Measurements from ENCODE around the gene ARHGAP4. TPM values are rescaled to one million over a fixed set of nuclear protein-coding genes. Genes with fewer than 3 reads are reported as not detected.
A peak's percentile ranks its signal among the peaks of the same experiment; 100 is the strongest.

The ARHGAP4 gene
- total and polyA plus RNA-seq, 11 donors, result 6.8 to 55.8 (median 12.9) TPM

DNA sequence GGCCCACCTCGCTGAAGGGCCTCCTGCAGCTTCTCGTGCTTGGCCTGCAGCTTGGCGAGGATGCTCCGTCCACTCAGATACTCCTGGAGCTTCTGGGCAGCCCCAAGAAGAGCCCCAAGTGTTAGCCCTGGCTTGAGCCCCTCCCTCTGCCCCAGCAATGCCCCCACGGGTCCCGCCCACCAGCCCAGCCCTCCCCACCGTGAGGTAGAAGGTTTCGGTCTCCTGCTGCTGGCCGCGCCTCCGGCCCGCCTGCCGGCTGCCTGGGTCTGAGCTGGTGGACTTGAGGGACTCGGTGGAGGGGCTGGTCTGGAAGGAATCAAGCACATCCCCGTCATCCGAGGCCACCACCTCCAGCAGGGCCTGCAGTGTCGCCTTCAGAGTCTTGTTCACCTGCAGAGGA lies 12.9 kb downstream of the ARHGAP4 start:
- intact Hi-C loops (cut with DNase I), result no loop called here
- no peaks in the 10 kb centered on the region for H3K4me1 ChIP-seq
- TF ChIP-seq POLR2A (IDR thresholded peaks at IDR 0.05), result no peak
- TF ChIP-seq, protein P1, sequence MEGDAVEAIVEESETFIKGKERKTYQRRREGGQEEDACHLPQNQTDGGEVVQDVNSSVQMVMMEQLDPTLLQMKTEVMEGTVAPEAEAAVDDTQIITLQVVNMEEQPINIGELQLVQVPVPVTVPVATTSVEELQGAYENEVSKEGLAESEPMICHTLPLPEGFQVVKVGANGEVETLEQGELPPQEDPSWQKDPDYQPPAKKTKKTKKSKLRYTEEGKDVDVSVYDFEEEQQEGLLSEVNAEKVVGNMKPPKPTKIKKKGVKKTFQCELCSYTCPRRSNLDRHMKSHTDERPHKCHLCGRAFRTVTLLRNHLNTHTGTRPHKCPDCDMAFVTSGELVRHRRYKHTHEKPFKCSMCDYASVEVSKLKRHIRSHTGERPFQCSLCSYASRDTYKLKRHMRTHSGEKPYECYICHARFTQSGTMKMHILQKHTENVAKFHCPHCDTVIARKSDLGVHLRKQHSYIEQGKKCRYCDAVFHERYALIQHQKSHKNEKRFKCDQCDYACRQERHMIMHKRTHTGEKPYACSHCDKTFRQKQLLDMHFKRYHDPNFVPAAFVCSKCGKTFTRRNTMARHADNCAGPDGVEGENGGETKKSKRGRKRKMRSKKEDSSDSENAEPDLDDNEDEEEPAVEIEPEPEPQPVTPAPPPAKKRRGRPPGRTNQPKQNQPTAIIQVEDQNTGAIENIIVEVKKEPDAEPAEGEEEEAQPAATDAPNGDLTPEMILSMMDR (IDR thresholded peaks at IDR 0.05), result no peak
- no peak overlapping the region for H3K4me3 ChIP-seq
- H3K36me3 ChIP-seq, result peaks cover 0 to 48% (median 0%) of the 10 kb centered on the region in 9 donors
- no peak for ATAC-seq
- no peak overlapping the region for H3K27ac ChIP-seq
- H3K9me3 ChIP-seq, result no peaks in the 10 kb centered on the region
- no peak for DNase-seq
- H3K27me3 ChIP-seq, result peaks cover 0 to 47% (median 0%) of the 10 kb centered on the region in 9 donors
- 73 to 78% (median 76%) methylated on average over 3 to 17 of the region's 17 CpGs for WGBS, 4 donors

- DNase-seq (no peak), ATAC-seq (no peak)
- Histone ChIP-seq H3K4me1 (no peaks in the 10 kb centered on the region), H3K27me3 (peaks cover 0 to 40% (median 0%) of the 10 kb centered on the region in 9 donors), H3K27ac (no peak overlapping the region), H3K4me3 (no peak overlapping the region), H3K9me3 (no peaks in the 10 kb centered on the region), H3K36me3 (peaks cover 0 to 37% (median 0%) of the 10 kb centered on the region in 9 donors)
- TF ChIP-seq, protein P1 (IDR thresholded peaks at IDR 0.05), result no peak
- no peak for TF ChIP-seq POLR2A (IDR thresholded peaks at IDR 0.05)
- 83 to 93% (median 88%) methylated on average over 6 of the region's 6 CpGs for WGBS, 4 donors
- intact Hi-C loops (cut with DNase I), result no loop called here
These were observed 14.3 kb downstream of the ARHGAP4 start for GRCh38 chrX:153911798-153912197.

GRCh38 chrX:153910446-153910845 lies 15.6 kb downstream of the ARHGAP4 start:
- DNase-seq, result no peak
- intact Hi-C loops (cut with DNase I), result no loop called here
- 92 to 97% (median 95%) methylated on average over 2 to 22 of the region's 22 CpGs for WGBS, 4 donors
- H3K4me3 ChIP-seq, result no peak overlapping the region
- H3K4me1 ChIP-seq, result no peaks in the 10 kb centered on the region
- no peak overlapping the region for H3K27ac ChIP-seq
- no peak for ATAC-seq
- peaks cover 0 to 47% (median 0%) of the 10 kb centered on the region in 9 donors for H3K27me3 ChIP-seq
- TF ChIP-seq, protein P1 (IDR thresholded peaks at IDR 0.05), result no peak
- TF ChIP-seq POLR2A (IDR thresholded peaks at IDR 0.05), result no peak
- peaks cover 0 to 27% (median 0%) of the 10 kb centered on the region in 9 donors for H3K36me3 ChIP-seq
- H3K9me3 ChIP-seq, result no peaks in the 10 kb centered on the region

- Histone ChIP-seq H3K4me3 (no peak overlapping the region), H3K27ac (no peak overlapping the region), H3K36me3 (peaks cover 0 to 27% (median 0%) of the 10 kb centered on the region in 9 donors), H3K27me3 (peaks cover 0 to 48% (median 0%) of the 10 kb centered on the region in 9 donors), H3K4me1 (no peaks in the 10 kb centered on the region), H3K9me3 (no peaks in the 10 kb centered on the region)
- no peak for ATAC-seq
- TF ChIP-seq, protein P1 (IDR thresholded peaks at IDR 0.05), result no peak
- intact Hi-C loops (cut with DNase I), result loop anchor here in 2 of 10 donors (10.0 kb wide), 1 partner anchor 75 kb away; the partner anchor contains the start of gene PDZD4 (in 2 of the 2)
- WGBS, 4 donors, result 86 to 97% (median 96%) methylated on average over 20 to 25 of the region's 25 CpGs
- peak in 1 of 5 donors; percentile 40 for DNase-seq
These were observed 16.1 kb downstream of the ARHGAP4 start for GRCh38 chrX:153909980-153910360.

Data from heart left ventricle (tissue), 16 donors.